ENCODE data around the gene DAZAP1.
A peak's percentile ranks its signal among the peaks of the same experiment; 100 is the strongest.

Gene DAZAP1

GRCh38 chr19:1396019-1396767, 11.2 kb upstream of the DAZAP1 start:
- H3K27ac ChIP-seq = peak overlapping the region; percentile 78
- TF ChIP-seq, protein P1, sequence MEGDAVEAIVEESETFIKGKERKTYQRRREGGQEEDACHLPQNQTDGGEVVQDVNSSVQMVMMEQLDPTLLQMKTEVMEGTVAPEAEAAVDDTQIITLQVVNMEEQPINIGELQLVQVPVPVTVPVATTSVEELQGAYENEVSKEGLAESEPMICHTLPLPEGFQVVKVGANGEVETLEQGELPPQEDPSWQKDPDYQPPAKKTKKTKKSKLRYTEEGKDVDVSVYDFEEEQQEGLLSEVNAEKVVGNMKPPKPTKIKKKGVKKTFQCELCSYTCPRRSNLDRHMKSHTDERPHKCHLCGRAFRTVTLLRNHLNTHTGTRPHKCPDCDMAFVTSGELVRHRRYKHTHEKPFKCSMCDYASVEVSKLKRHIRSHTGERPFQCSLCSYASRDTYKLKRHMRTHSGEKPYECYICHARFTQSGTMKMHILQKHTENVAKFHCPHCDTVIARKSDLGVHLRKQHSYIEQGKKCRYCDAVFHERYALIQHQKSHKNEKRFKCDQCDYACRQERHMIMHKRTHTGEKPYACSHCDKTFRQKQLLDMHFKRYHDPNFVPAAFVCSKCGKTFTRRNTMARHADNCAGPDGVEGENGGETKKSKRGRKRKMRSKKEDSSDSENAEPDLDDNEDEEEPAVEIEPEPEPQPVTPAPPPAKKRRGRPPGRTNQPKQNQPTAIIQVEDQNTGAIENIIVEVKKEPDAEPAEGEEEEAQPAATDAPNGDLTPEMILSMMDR (conservative IDR thresholded peaks at IDR 0.05; ENCODE audit: low read depth) = no peak
- POLR2A ChIA-PET (ENCODE audit: low non-redundant PET) = no interaction called here
- no peak for DNase-seq (ENCODE audit: low spot score)
- CTCF ChIA-PET = no interaction called here

DNA sequence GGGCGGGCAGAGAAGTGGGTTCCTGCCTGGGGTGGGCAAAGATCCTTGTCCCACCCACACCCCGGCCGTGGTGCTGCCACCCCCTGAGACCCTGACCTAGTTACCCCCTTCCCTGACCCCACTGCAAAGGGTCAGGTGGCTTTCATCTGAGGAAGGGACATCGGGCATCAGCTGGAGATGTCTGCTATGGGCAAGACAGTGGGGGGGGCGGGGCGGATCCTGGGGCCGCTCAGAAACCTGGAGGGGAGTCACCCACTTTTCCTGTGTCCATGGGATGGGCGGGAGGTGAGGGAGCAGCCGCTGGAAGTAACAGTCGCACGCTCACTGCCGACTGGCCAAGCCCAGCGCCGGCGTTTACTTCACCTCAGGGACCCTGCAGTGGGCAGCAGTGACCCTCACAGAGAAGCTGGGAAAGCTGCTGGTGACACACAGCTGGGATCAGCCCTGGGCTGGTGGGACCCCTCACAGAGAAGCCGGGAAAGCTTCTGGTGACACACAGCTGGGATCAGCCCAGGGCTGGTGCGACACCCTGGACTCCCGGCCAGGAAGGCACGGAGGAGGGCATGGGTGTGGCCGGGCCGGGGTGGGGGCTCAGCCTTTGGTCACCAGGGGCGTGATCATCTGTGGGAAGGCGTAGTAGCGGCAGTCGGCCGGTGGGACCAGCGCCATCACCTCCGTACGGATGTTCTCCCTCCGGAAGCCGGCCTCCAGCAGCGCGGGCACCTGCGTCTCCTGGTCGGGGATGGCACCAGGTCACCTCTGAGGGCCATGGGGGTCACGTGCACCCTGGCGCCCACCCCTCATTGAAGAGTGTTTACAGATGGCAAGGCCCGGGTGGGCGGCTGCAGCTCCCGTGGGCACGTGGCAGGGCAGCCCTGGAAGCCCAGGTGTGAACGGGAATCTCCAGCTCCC, 10.4 kb upstream of the DAZAP1 start:
- H3K27ac ChIP-seq = peak overlapping the region; percentile 78
- ChIA-PET CTCF (no interaction called here), POLR2A (ENCODE audit: low non-redundant PET) (no interaction called here)
- TF ChIP-seq, protein P1 (conservative IDR thresholded peaks at IDR 0.05; ENCODE audit: low read depth) = no peak
- DNase-seq (ENCODE audit: low spot score) = no peak

DNA sequence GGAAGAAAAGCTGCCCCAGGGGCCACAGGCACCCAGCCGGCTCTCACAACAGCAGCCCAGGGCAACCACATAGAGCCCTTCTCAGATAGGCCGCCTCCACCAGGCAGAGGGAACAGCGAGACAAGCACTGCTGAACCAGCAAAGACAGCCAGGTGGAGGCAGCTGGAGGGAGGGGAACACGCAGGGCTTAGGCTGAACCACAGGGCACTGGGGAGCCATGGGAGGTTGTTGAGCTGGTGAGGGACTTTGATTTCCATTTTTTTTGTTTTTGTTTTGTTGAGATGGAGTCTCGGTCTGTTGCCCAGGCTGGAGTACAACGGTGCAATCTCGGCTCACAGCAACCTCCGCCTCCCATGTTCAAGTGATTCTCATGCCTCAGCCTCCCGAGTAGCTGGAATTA, 9.5 kb upstream of the DAZAP1 start:
- CTCF ChIA-PET = interaction anchor here (0.6 kb wide), 1 partner anchor 274 kb away, joined by 3 read pairs; no protein-coding TSS in a partner anchor
- TF ChIP-seq, protein P1 (conservative IDR thresholded peaks at IDR 0.05; ENCODE audit: low read depth) = no peak
- peak overlapping the region; percentile 78 for H3K27ac ChIP-seq
- DNase-seq (ENCODE audit: low spot score) = no peak
- POLR2A ChIA-PET (ENCODE audit: low non-redundant PET) = no interaction called here

GRCh38 chr19:1399079-1399478, 8.3 kb upstream of the DAZAP1 start:
- TF ChIP-seq, protein P1 (conservative IDR thresholded peaks at IDR 0.05; ENCODE audit: low read depth) = no peak
- ChIA-PET POLR2A (ENCODE audit: low non-redundant PET) (no interaction called here), CTCF (interaction anchor here (0.6 kb wide), 1 partner anchor 13 kb away, joined by 3 read pairs; no protein-coding TSS in a partner anchor)
- H3K27ac ChIP-seq = no peak overlapping the region
- no peak for DNase-seq (ENCODE audit: low spot score)

- CTCF ChIA-PET = no interaction called here
- POLR2A ChIA-PET (ENCODE audit: low non-redundant PET) = no interaction called here
- DNase-seq (ENCODE audit: low spot score) = no peak
- no peak overlapping the region for H3K27ac ChIP-seq
- TF ChIP-seq, protein P1 (conservative IDR thresholded peaks at IDR 0.05; ENCODE audit: low read depth) = no peak
Measured at GRCh38 chr19:1399745-1400144, 7.6 kb upstream of the DAZAP1 start.

DNA sequence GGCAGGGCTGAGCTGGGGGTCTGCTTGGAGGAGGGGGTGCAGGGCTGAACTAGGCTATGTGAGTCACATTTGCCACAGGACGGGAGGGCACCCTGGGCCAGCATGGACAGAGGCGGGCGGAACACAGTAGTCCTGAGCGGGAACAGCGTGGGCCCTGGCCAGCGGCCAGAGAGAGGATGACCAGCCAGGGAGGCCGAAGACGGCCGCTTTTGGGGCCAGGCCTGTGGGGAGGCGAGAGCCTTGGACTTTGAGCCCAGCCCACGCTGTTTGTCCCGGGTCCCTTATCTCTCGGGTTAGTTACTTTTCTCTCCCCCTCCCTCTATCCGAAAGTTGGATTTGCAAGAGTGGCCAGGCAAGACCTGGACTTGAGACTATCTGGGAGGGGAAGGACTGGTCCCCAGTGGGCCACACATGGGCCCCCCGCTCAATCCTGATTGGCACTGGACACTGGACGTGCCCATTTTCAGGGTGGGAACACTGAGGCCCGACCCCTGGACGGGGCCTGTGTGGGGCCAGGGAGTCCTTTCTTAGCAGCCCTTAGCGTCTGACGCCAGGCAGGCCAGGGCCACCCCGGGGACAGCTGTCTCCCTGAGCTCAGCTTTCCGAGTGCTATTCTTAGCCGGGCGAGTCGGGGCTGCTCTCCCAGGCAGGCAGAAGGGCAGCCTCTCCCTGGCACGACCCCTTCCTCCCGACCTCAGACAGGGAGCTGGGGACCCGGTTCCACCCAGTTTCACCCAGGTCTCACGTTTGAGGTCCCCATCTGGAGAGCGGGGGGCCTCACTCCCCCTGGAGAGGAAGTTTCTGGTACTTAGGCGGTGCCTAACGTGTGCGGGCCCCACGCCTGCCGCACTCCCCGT, 6.9 kb upstream of the DAZAP1 start:
- H3K27ac ChIP-seq = peak overlapping the region; percentile 81
- CTCF ChIA-PET = no interaction called here
- no peak for DNase-seq (ENCODE audit: low spot score)
- TF ChIP-seq, protein P1 (conservative IDR thresholded peaks at IDR 0.05; ENCODE audit: low read depth) = no peak
- POLR2A ChIA-PET (ENCODE audit: low non-redundant PET) = no interaction called here

All from RWPE1 (cell line).